Forelimb muscle (tissue), 1 donor: ENCODE results near the gene YAF2. TPM values are rescaled to one million over a fixed set of nuclear protein-coding genes. Genes with fewer than 3 reads are reported as not detected.
"Not testable (repeated sequence)": the region's sequence is repeated elsewhere in the genome, so short reads cannot be mapped to it uniquely, and the experiment has no call there.

Experiments used
- DNase-seq: peaks from one replicate; pipeline ENCODE4 v3.0.0-alpha.2; 2013; ENCODE audit warnings: low read depth
- polyA plus RNA-seq: library from polyadenylated mRNA; unstranded; fragments of 120-200 nt; gene quantifications from one replicate; pipeline ENCODE4 v1.2.1, GENCODE V29; 2013; ENCODE audit not compliant: insufficient read length

Gene YAF2
- polyA plus RNA-seq, 1 donor = 29.6 TPM

DNA sequence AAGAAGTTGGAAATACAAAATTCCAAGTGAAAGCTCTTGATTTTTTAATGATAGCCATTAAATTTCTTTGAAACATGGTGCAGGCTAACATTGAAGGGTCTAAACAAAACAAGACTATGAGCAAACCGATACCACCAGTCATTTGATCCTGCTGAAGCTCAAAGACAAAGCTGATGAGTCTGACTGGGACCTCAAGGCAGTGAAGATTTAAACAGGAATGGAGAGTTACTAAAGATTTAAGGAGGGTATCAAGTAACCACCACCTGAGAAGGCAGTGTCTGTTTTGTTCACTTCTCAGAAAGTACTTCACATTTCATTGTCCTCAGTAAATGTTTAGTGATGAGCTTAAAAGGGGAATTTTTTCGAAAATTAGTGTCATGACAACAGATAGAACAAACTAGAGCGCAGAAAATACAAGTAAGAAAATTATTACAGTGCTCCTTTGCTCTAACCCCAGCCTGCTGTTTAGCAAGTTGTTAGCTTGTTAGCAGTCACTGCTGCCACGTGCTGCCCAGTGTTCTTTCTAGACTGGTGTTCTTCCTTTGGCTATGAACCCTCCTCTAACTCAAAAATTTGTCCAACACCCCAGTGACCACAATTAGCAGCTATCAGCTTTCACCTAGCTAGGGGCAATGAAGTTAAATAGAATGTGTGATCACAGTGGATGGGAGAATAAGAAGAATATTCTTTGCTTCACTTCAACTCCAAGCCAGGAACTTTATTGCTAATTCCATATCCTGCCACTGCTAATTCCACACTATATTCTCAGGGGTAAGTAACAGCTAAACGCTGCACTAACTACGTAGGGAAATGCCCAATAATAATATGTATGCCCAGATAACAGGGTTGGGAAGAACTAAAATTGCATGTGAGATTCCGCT is 41.1 kb downstream of the YAF2 start:
- DNase-seq = no peak

GRCh38 chr12:42192686-42193085 is 45.4 kb downstream of the YAF2 start:
- DNase-seq = no peak

GRCh38 chr12:42192258-42192657 is 45.8 kb downstream of the YAF2 start:
- DNase-seq = no peak

- DNase-seq = no peak
These were observed 47.7 kb downstream of the YAF2 start for GRCh38 chr12:42190376-42190775.

DNA sequence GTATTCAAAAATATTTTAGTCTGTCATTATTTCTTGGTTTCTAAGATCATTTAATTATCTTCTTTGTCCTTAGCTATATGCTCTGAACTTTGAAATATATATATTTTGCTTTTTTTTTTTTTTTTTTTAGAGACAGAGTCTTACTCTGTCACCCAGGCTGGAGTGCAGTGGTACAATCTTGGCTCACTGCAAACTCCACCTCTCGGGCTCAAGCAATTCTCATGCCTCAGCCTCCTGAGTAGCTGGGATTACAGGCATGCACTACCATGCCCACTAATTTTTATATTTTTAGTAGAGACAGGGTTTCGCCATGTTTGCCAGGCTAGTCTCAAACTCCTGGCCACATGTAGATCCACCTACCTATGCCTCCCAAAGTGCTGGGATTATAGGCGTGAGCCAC is 49.8 kb downstream of the YAF2 start:
- not testable (repeated sequence) for DNase-seq

- DNase-seq = no peak
These were observed 50.2 kb downstream of the YAF2 start for GRCh38 chr12:42187799-42188198.

DNA sequence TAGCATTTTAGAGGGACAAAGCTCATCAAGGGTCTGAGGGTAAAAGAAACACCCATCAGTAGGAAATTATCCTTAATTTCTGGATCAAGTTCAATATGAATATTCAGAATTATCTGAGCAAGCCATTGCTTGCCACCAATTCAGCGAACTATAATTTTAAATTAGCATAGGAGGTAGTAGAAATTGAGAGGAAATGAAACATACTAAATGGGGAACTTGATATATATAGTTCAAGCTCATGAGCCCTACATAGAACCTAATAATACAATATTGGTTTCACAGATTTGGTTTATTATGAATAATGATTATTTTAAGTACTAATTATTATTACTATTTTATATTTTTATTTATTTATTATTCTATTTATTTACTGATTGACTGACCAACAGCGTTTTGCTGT is 51.3 kb downstream of the YAF2 start:
- DNase-seq = no peak

DNA sequence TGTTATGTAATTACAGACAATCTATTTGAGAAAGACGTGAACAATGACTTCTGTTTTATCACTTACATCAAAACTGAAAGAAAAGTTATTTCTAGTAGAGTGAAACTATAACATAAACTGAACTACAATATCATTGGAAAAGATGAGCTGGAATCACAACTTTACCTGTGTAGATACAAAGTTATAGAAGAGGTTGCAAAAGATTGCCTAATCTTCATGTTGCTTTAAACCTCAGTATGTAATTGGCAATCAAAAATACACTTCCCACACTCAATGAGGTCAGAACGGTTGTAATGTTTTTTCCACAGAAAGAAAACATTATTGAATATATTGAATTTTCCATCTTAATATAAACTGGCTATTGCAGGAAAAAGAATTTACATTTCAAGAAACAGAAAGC is 55.7 kb downstream of the YAF2 start:
- no peak for DNase-seq

- DNase-seq = no peak
These were observed 57.0 kb downstream of the YAF2 start for GRCh38 chr12:42180990-42181596.

- DNase-seq = no peak
These were observed 59.9 kb downstream of the YAF2 start for GRCh38 chr12:42178101-42178500.

DNA sequence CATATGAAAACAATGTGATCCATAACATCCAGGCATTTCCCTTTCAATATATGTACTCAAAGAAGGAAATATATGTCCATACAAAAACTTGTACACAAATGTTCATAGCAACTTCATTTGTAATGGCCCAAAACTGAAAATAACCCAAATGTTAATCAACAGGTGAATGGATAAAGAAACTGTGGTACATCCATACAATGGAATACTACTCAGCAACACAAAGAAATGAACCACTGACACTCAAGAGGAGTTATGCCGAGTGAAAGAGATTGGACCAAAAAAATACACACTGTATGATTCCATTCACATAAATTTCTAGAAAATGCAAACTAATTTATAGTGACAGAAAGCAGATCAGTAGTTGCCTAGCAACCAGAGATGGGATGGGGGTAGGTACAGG is 63.1 kb downstream of the YAF2 start:
- no peak for DNase-seq

GRCh38 chr12:42173961-42174521 is 64.0 kb downstream of the YAF2 start:
- DNase-seq = no peak

DNA sequence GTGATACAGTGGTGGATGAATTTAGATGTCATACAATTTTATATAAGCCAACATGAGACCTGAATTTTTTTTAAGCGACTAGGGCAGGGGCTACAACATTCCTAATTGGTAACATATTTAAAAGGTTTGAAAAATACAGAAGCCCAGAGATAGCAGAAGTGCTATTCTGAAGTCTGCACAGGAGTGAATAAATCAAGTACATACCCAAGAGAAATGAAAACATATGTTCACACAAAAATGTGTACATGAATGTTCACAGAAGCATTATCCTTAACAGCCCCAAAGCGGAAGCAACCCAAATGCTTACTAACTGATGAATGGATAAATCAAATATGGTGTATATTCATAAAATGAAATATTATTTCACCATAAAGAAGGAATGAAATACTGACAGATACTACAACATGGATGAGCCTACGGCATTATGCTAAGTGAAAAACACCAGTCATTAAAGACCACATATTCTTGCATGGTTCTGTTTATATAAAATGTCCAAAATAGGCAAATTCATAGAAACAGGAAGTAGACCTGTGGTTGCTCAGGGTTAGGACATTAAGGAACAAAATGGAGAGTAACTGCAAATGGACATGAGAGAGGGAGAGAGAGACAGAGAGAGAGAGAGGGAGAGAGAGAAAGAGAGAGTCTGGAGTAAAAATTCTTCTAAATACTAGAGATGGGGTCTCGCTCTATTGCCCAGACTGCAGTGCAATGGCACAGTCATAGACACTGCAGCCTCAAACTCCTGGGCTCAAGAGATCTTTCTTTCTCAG is 65.4 kb downstream of the YAF2 start:
- DNase-seq = no peak

DNA sequence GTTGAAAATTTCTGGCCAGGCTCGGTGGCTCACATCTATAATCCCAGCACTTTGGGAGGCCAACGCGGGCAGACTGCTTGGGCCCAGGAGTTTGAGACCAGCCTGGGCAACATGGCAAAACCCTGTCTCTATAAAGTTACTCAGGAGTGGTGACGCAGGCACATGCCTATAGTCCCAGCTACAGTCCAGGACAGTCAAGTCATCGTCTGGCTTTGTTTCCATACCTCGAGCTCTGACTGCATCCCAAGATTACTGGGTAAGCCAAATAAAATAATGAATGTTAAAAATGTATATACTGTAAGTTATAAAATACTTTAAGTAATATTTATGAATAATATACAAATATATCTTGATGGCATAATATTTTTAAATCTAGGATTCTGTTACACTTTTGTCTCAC is 70.3 kb downstream of the YAF2 start:
- no peak for DNase-seq

GRCh38 chr12:42166501-42166900 is 71.5 kb downstream of the YAF2 start:
- no peak for DNase-seq

DNA sequence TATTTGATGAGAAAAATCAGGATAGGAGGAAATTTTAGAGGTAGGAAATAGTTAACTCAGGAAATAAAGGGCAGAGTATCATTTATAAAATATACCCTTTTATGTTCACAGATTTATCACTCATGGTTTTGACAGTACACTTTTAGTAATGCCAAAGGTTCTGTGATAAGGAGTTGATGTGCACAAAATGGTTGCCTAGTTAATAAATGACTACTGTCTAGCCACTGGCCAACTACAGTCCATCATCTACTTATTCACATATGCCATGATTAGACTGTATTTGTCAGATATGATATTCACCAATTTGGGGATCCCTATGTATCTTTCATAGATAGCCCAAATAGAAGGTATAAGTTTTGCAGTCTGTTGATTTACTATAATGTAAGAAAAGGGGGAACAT is 74.1 kb downstream of the YAF2 start:
- DNase-seq = no peak

DNA sequence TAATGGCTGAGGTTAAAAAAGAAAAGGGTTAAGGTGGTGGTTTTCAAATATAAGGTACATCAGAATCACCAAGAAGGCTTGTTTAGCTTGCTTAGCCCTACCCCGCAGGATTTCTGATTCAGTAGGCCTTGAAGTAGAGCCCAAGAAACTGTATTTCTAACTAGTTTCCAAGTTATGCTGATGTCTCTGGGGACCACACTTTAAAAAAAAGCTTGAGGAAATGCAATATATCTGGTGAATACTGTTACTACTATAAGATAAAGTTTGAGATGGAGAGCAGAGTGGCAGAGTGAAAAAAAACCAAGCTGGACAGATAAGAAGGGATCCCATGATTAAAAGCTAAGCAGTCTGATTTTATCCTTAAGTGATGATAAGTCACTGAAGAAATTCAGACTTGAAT is 75.1 kb downstream of the YAF2 start:
- DNase-seq = no peak

DNA sequence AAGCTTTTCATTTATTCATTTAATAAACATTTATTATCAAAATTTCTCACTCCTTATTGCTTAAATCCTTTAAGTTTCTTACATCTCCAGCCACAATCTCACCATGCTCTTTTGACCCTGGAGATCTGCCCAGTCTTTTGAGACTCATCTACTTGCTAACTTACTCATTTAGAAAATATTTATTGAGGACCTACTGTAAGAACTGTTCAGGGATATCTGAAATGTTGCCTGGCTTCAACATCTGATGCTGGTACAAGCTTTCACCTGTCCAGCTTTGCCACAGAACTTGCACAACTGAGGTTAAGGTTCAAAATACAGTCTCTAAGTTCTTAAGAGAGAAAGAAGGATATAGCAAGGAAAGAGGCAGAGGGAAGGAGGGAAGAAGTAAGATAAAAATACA is 75.9 kb downstream of the YAF2 start:
- DNase-seq = no peak

DNA sequence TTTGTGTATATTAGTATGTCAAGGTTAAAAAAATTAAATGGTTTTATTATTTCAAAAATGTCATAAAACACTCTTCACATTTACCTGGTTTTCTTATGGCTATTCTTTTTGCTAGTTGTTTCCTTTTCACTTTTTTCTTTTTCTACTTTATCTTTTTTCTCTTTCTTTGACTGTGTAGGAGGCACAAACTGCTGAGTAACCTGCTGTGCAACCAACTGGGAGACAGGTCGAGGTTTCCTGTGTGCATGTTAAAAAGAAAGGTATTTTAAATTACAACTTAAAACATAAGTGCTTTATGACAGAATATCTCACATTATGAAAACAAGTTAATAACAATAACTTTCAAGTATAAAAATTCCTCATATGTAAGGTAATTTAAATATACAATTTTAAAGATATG is 76.5 kb downstream of the YAF2 start:
- DNase-seq = no peak

GRCh38 chr12:42156232-42156631 is 81.8 kb downstream of the YAF2 start:
- DNase-seq = no peak

DNA sequence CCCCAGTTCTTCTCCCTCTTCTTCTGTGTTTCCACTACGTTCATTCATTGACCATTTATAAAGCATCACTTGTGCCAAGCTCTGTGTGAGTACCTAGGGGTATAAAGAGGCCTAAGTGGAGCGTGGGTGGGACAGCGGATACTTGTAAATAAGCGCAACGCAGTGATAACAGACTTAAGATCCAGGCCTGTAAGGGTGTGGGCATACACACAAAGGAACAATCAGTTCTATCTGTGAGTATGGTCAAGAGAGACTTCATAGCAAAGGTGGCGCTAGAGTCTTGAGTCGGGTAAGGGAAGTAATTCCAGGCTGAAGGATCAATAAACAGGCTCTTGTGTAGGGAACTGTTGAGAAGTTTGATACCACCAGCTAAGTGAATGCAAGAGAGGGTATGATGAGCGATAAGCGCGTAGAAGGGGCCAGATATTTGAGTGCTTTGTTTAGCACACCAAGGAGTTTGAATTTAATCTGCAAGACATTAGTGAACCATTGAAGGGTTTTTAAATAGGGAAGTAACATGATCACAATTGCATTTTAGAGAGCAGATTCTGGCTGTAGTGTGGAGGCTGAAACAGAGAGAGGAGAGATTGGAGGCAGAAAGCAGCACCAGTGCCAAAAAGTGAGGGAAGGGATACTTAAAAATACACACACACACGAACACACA is 92.4 kb downstream of the YAF2 start:
- no peak for DNase-seq

- no peak for DNase-seq
These were observed 92.9 kb downstream of the YAF2 start for GRCh38 chr12:42145197-42145549.
